ENCODE results near the gene EIF3K.

The EIF3K gene

DNA sequence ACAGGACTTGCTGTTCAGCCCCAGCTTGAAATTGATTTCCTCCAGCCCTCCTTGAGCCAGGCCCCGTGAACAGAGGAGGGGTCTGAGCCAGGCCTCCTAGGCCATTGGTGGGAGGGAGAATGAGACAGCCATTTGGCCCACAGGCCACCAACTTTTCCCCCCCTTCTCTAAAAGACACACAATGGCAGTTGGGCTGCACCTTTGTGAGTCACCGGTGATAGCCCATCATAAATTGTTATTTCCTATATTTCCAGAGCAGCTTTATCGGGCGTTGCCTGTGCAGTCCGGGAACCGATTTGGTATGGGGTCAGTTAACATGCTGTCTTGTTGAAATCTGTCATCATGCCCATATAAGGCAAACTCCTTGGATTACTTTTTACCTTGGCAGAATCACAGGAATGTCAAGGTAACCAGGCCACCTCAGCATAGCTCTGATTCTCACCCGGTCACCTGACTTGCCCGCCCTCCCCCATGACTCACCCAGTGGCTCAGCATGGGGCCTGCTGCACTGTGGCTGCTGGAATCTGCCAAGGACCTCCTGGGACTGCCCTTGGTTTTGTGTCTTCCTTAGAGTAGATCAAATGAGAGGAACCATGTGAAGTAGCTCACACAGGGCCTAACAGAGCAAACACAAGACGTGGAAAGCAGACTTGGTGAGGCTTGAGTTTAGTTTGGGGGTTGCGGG is 64.5 kb downstream of the EIF3K start:
- Histone ChIP-seq H3K36me3 (peaks cover 0 to 6% (median 0%) of the 10 kb centered on the region in 3 donors), H3K4me3 (no peak overlapping the region), H3K4me1 (peaks cover 7 to 100% (median 90%) of the 10 kb centered on the region in 4 donors), H3K27ac (peak overlapping the region; percentile 90 to 94), H3K27me3 (no peaks in the 10 kb centered on the region), H3K9me3 (no peaks in the 10 kb centered on the region)
- intact Hi-C loops (cut with DNase I; ENCODE audit: low total_unique reads): no loop called here
- TF ChIP-seq, protein P1, sequence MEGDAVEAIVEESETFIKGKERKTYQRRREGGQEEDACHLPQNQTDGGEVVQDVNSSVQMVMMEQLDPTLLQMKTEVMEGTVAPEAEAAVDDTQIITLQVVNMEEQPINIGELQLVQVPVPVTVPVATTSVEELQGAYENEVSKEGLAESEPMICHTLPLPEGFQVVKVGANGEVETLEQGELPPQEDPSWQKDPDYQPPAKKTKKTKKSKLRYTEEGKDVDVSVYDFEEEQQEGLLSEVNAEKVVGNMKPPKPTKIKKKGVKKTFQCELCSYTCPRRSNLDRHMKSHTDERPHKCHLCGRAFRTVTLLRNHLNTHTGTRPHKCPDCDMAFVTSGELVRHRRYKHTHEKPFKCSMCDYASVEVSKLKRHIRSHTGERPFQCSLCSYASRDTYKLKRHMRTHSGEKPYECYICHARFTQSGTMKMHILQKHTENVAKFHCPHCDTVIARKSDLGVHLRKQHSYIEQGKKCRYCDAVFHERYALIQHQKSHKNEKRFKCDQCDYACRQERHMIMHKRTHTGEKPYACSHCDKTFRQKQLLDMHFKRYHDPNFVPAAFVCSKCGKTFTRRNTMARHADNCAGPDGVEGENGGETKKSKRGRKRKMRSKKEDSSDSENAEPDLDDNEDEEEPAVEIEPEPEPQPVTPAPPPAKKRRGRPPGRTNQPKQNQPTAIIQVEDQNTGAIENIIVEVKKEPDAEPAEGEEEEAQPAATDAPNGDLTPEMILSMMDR (IDR thresholded peaks at IDR 0.05): no peak
- peak; percentile 77 to 90 for DNase-seq

DNA sequence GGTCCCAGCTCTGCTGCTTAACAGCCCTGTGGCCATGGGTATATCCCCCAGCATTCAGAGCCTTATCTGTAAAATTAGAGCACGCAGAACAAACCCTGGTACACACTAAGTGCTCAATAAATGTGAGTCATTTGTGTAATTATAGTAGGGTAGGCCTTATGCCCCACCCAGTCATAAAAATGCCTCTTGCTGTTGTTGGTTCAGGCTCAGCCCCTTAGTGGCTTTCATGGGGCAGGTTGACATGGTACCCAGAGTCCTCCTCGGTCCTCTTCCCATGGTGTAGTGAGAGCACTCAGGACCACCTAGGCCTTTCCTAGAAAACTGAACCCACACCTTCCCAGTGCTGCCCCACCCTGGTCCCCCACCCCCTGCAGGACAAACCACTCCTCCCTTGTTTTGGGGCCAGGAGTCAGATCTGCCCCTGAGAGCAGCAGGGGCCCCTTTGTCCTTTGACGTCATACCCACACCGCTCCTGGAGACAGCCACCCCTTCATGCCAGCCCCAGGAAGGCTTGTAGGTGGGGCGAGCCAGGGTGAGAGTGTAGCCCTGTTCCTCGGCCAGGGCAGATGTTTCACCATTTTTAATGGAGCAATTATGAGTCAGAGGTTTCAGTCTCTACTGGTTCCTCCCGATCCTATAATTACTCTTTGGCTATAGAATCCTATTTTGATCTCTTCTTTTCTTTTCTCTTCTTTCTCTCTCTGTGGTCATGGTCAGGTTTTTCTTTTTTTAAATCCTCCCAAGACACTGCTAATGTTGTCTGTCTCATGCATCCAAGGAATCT is 65.3 kb downstream of the EIF3K start:
- Histone ChIP-seq H3K27me3 (no peaks in the 10 kb centered on the region), H3K36me3 (peaks cover 0 to under 1% (median 0%) of the 10 kb centered on the region in 3 donors), H3K9me3 (no peaks in the 10 kb centered on the region), H3K4me3 (no peak overlapping the region), H3K4me1 (peaks cover 7 to 100% (median 90%) of the 10 kb centered on the region in 4 donors), H3K27ac (peak overlapping the region; percentile 90 to 94)
- TF ChIP-seq, protein P1 (IDR thresholded peaks at IDR 0.05): no peak
- intact Hi-C loops (cut with DNase I; ENCODE audit: low total_unique reads): no loop called here
- DNase-seq: peak; percentile 76 to 94

DNA sequence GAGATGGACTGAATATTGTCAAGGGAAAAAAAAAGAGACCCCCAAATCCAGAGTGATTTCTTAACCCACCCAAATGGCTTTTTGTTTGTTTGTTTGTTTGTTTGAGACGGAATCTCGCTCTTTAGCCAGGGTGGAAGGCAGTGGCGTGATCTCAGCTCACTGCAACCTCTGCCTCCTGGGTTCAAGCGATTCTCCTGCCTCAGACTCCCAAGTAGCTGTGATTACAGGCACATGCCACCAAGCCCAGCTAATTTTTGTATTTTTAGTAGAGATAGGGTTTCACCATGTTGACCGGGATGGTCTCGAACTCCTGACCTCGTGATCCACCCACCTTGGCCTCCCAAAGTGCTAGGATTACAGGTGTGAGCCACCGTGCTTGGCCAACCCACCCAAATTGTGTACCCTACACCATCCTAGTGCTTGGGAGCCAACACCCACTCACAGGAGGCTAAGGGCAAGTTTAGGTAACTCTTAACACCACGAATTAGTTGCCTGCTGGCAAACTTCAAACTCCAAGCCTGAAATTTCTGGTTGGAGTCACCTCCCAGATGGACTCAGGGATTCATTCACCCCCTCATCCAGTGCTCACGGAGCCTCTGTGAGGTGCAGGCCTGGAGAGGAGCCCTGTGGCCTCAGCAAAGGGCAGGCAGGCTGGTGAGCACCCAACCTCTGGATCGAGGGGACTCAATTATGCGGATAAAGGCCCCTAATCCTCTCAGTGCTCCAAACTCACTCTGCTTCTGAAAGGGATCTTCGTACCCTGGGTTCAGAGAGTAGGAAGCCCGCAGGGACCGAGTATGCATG is 66.1 kb downstream of the EIF3K start:
- Histone ChIP-seq H3K4me1 (peaks cover 7 to 100% (median 91%) of the 10 kb centered on the region in 4 donors), H3K36me3 (peaks cover 0 to 4% (median 0%) of the 10 kb centered on the region in 3 donors), H3K27ac (peak overlapping the region; percentile 90 to 94), H3K27me3 (no peaks in the 10 kb centered on the region), H3K9me3 (no peaks in the 10 kb centered on the region), H3K4me3 (no peak overlapping the region)
- no peak for DNase-seq
- TF ChIP-seq, protein P1 (IDR thresholded peaks at IDR 0.05): no peak
- intact Hi-C loops (cut with DNase I; ENCODE audit: low total_unique reads): no loop called here

DNA sequence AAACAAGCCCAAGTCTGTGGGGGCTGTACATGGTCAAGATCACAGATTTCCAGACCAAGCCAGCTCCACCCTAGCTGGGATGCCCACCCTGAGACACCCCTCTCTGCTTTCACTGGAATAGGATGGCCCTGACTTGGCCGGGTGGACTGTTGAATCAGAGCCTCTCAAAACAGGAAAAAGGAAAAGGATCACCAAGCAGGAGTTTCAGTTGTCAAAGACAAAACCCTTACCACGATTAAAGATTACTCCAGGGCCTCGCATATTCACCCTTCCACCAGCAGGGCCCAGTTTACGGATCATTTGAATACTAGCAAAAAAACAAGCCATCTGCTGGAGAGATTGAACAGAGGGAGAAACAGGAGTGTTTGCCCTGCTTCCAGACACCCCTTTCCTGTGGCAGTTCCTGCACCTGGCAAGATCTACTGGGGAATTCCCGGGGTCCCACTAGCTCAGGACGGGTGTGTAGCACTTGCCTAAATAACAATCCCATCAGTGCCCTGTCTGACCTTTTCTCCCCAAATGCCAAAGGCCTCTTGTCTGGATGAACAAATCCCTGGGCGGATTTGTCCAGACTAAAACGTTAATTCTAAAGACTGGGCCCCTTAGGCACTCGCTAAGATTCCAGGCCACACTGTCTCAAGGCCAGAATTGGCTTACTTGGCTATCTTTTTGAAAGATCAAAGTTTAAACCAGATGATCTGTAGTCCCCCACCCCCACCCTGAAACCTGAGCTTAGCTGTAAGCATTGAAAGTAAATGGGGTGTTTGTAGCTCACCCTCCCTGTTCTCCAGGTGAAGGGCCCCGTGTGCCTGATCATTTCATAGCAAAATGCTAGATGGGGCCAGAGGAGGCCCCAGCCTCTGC is 66.9 kb downstream of the EIF3K start:
- Histone ChIP-seq H3K4me3 (no peak overlapping the region), H3K4me1 (peaks cover 7 to 100% (median 91%) of the 10 kb centered on the region in 4 donors), H3K36me3 (peaks cover 0 to 6% (median 0%) of the 10 kb centered on the region in 3 donors), H3K9me3 (no peaks in the 10 kb centered on the region), H3K27ac (peak overlapping the region; percentile 90 to 94), H3K27me3 (no peaks in the 10 kb centered on the region)
- intact Hi-C loops (cut with DNase I; ENCODE audit: low total_unique reads): no loop called here
- no peak for DNase-seq
- TF ChIP-seq, protein P1 (IDR thresholded peaks at IDR 0.05): peak; percentile 54 to 61

DNA sequence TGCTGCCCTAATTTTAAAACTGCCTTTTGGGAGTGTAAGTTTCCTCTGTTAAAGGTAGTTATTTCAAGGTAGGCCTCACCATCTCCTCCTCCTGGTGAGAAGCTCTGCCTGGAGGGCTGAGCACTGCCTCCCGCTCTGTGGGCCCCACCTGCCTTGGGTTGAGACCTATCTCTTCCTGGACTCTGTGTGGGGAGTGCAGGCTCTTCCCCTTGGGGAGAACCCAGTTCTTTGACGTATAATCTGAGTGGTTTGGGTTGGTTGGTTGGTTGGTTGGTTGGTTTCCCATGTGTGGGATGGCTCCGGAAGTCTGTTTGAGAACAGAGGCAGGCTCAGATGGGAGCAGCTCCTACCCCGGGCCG is 67.5 kb downstream of the EIF3K start:
- intact Hi-C loops (cut with DNase I; ENCODE audit: low total_unique reads): no loop called here
- Histone ChIP-seq H3K4me3 (no peak overlapping the region), H3K4me1 (peaks cover 7 to 100% (median 89%) of the 10 kb centered on the region in 4 donors), H3K9me3 (no peaks in the 10 kb centered on the region), H3K27me3 (no peaks in the 10 kb centered on the region), H3K27ac (peak overlapping the region; percentile 90 to 94), H3K36me3 (peaks cover 0 to 6% (median 0%) of the 10 kb centered on the region in 3 donors)
- TF ChIP-seq, protein P1 (IDR thresholded peaks at IDR 0.05): no peak
- no peak for DNase-seq

All from tibial artery (tissue), 4 donors.